Stimulated activated effector memory CD8-positive, alpha-beta T cell treated with anti-CD3 and anti-CD28 coated beads, Interleukin-12 subunit alpha, Interleukin-12 subunit beta, amount 100 ng/mL, for 72 hours (primary cell): Measurements from ENCODE around the gene NPR2.

Source experiments
- ATAC-seq: fragments of 150-1000 bp; cut with Tn5 transposase; 2 replicates; pipeline ENCODE4 v1.10.0; 2021
- DNase-seq, 2 donors: peaks; one replicate each; pipeline ENCODE4 v3.0.0; 2021 to 2022; ENCODE audit warnings: low spot score in 2 of 2
- H3K27ac Mint-ChIP-seq: one replicate; pipeline ENCODE4 v1.8.0; 2022; ENCODE audit warnings: mild to moderate bottlenecking, mixed read lengths
- H3K36me3 Mint-ChIP-seq: one replicate; pipeline ENCODE4 v1.8.0; 2022; ENCODE audit warnings: mild to moderate bottlenecking, mixed read lengths
- H3K4me1 Mint-ChIP-seq: one replicate; pipeline ENCODE4 v1.8.0; 2022; ENCODE audit warnings: mixed read lengths
- H3K4me3 Mint-ChIP-seq: one replicate; pipeline ENCODE4 v1.8.0; 2022; ENCODE audit warnings: mild to moderate bottlenecking, mixed read lengths
- H3K9me3 Mint-ChIP-seq: one replicate; pipeline ENCODE4 v1.8.0; 2022; ENCODE audit warnings: mixed read lengths

Gene NPR2

DNA sequence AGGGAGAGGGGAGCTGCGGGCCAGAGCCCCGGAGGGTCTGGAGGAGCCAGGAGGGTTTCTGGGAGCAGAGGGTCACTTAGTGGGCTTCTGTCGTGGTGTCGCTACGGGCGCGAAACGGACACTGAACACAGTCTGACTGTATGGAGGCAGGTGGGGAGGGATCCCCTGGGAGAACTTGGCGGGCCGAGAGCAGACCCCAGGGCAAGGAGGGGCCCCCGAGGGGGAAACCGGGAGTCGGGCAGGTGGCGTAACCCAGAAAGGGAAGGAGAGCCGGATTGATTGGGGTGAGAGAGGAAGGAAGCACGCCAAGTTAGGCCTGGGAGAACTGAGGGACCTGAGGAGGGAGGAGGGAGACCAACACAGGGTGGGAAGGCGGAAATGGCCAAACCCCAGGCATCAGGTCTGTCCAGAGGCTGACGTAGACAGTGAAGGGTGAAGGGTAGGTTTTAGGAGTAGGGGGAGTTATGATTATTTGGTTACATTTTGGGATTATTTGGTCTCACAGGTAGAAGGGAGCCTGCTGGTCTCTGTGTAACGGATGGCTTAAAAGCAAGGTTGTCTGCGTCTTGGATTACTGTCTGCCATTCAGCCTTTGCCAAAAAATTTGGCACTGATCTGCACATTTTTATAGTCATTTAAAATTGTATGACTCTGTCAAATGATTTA lies 34.0 kb upstream of the NPR2 start:
- H3K4me3 Mint-ChIP-seq, result peak overlapping the region; percentile 94
- H3K4me1 Mint-ChIP-seq, result peaks cover 38% of the 10 kb centered on the region
- H3K9me3 Mint-ChIP-seq, result no peaks in the 10 kb centered on the region
- peak; percentile 51 for ATAC-seq
- DNase-seq, result peak; percentile 20 to 78
- H3K36me3 Mint-ChIP-seq, result peaks cover 31% of the 10 kb centered on the region
- H3K27ac Mint-ChIP-seq, result peak overlapping the region; percentile 98

DNA sequence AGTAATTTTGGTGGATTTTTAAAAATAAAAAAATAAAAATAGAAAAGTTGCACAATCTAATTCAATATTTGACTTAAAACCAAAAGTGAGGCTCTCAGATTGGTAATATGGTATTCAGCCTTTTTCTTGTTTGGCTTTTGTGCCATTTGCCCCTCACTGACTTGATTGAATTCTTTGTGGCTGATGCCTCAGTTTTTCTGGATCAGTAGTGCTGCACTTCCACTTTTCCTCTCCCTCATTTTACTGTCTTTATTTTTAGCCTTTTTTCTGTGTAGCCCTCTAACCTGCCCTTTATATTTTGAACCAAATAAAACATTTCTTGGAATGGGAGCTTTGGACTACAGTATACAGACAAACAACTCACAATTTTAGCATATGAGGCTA lies 33.5 kb upstream of the NPR2 start:
- Mint-ChIP-seq H3K36me3 (peaks cover 26% of the 10 kb centered on the region), H3K4me3 (peak overlapping the region; percentile 94), H3K9me3 (no peaks in the 10 kb centered on the region), H3K4me1 (peaks cover 38% of the 10 kb centered on the region), H3K27ac (peak overlapping the region; percentile 98)
- ATAC-seq (no peak), DNase-seq (no peak)

DNA sequence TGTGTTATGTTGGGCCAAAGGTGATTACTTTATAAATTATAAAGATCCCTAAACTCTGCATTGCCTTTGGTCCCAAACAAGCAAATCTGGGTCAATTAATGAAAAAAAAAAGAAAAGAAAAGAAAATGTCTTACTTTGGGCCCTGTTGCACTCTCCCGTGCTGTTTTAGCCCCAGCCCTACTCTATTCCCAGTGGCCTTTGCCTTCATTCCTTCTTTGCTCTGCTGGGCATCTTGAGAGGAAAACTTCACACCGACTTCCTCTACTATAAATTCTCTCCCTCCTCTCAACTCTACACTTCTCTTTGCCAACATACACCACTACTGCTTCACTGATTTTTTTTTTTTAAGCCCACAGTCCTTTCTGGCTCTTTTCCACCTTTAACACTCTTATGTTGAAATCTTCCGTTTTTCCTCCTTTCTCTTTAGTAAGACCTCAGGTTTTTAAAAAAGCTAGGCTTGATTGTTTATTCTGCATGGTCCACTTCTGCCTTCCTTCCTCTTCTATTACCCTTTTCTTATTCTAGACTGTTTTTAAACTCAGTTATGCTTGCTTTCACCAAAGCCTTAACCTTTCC lies 32.8 kb upstream of the NPR2 start:
- Mint-ChIP-seq H3K9me3 (no peaks in the 10 kb centered on the region), H3K27ac (no peak overlapping the region), H3K36me3 (peaks cover 21% of the 10 kb centered on the region), H3K4me1 (peaks cover 43% of the 10 kb centered on the region), H3K4me3 (peak overlapping the region; percentile 94)
- DNase-seq, result no peak
- no peak for ATAC-seq

DNA sequence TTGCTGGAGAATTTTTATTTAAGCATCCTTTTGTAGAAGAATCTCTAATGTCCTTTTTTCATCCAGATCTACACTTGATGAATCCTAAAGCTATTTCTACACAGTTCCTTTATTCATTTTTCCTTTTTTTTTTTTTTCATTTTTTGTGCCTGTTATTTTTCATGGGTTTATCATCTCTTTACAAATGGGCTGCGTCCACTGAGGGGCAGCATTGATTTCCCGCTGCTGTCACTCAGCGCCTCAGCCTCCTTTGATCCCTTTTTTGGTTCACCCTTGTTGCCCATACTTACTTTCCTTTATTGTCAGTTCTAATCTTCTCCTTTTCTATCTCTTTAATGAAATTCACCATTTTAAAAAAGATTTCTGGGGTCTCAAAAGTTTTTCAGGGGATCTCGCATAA lies 31.6 kb upstream of the NPR2 start:
- Mint-ChIP-seq H3K36me3 (peaks cover 23% of the 10 kb centered on the region), H3K27ac (no peak overlapping the region), H3K4me3 (no peak overlapping the region), H3K9me3 (no peaks in the 10 kb centered on the region), H3K4me1 (peaks cover 43% of the 10 kb centered on the region)
- ATAC-seq (no peak), DNase-seq (no peak)

DNA sequence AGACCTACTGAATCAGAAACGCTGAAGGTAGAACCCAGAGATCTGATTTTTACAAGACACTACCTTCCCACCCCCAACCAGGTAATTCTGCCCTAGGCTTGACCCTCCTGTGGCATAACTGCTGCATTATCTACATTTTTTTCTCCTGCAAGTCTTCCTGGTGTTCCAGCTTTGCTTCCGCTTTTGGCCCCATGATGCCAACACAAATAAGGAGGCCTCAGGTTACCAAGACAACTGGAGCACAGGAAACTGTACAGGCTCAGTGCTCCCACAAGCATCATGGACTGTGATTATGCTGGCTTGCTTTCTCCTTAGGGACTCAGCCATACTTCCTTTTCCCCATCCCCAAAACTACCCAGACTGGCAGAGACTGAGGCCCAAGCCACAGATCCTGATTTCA lies 30.7 kb upstream of the NPR2 start:
- no peak overlapping the region for H3K27ac Mint-ChIP-seq
- no peaks in the 10 kb centered on the region for H3K9me3 Mint-ChIP-seq
- H3K4me1 Mint-ChIP-seq, result peaks cover 43% of the 10 kb centered on the region
- no peak overlapping the region for H3K4me3 Mint-ChIP-seq
- ATAC-seq (no peak), DNase-seq (no peak)
- peaks cover 23% of the 10 kb centered on the region for H3K36me3 Mint-ChIP-seq

DNA sequence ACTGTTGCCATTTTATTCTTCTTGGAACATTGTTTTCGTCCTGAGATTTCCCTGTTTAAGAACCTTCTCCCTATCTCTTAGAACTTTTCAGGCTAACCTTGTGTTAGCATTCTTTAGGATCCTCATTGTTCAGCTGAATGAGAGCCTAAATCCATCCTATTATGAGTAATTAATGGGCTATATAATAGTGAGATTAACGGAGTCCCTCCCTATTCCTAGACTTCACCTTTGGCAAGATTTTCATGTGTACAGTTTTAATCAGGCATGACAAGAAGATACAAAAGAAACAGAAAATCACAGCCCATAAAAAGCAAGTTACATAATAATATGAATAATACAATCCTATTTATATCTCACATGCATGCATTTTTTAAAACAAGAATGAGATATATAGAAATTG lies 28.2 kb upstream of the NPR2 start:
- Mint-ChIP-seq H3K27ac (no peak overlapping the region), H3K36me3 (peaks cover 6% of the 10 kb centered on the region), H3K9me3 (no peaks in the 10 kb centered on the region), H3K4me3 (no peak overlapping the region), H3K4me1 (peaks cover 22% of the 10 kb centered on the region)
- ATAC-seq (no peak), DNase-seq (no peak)

DNA sequence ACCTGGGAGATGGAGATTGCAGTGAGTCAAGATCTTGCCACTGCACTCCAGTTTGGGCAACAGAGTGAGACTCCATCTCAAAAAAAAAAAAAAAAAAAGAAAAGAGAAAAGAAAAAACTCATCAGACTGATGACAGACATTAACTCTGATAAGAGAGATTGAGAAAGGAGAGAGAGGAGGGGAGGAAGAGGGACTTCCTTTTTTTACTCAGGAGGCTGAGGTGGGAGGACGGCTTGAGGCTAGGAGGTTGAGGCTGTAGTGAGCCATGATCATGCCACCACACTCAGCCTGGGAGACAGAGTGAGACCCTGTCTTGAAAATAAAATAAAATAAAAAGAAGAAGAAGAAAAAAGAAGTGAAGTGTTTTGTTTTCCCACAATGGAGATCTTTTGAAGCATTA lies 27.6 kb upstream of the NPR2 start:
- Mint-ChIP-seq H3K27ac (no peak overlapping the region), H3K9me3 (no peaks in the 10 kb centered on the region), H3K4me3 (no peak overlapping the region), H3K36me3 (peaks cover 6% of the 10 kb centered on the region), H3K4me1 (peaks cover 15% of the 10 kb centered on the region)
- DNase-seq (no peak), ATAC-seq (no peak)

DNA sequence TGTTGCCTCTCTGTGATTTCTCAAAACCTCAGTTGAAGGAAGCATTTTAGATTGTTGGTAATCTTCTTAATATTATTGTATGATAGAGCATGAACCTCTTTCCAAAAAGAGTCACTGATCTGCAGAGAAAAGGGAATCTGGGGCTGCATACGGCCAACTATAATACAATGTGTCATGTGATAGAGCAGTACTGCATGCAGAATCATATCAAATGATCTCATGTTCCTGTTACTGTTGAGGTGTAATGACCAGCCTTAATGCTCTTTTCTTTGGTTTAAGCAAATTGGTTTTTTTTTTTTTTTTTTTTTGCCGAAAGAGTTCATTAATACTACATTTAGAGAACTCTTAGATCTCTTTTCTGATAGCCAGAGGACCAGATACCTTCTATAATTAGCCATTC lies 24.4 kb upstream of the NPR2 start:
- peaks cover 4% of the 10 kb centered on the region for H3K4me1 Mint-ChIP-seq
- ATAC-seq (no peak), DNase-seq (no peak)
- H3K9me3 Mint-ChIP-seq, result no peaks in the 10 kb centered on the region
- H3K4me3 Mint-ChIP-seq, result no peak overlapping the region
- no peak overlapping the region for H3K27ac Mint-ChIP-seq
- peaks cover 6% of the 10 kb centered on the region for H3K36me3 Mint-ChIP-seq

DNA sequence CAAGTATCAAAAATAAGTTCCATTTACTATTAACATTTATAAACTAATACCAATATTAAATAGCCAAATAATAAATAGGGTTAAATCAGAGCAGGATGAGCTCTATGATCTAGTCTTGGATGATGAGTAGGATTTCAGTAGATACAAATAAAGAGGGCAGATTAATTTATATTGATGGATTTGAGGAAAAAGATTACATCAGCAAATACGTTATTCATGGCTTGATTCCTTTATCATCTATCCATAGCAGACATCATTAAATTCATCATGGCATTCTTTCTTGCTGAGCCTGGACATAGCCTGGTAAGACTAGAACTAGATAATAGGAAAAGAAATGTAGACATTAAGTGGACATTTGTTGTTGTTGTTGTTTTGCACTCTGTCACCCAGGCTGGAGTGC lies 23.9 kb upstream of the NPR2 start:
- no peak for ATAC-seq
- Mint-ChIP-seq H3K36me3 (peaks cover 6% of the 10 kb centered on the region), H3K4me1 (peaks cover 4% of the 10 kb centered on the region)

DNA sequence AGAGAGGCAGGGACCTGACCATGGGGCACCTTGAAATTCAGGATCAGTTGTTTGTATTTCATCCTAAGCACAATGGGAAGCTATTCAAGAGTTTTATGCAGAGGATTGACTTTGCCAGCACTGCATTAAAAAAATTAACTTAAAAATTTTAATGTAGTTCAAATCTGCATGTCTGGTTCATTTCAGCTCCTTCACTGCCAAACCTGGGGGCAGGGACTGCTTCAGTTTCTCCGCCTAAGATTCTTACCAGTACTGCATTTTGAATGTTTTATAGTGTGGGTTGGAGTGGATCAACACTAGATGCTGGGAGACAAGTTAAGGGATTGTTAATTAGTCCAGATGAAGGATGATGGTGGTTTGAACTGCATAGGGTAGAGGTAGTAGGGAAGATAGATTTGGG lies 21.6 kb upstream of the NPR2 start:
- ATAC-seq, result no peak
- Mint-ChIP-seq H3K36me3 (no peaks in the 10 kb centered on the region), H3K9me3 (no peaks in the 10 kb centered on the region), H3K4me3 (no peak overlapping the region), H3K4me1 (no peaks in the 10 kb centered on the region), H3K27ac (no peak overlapping the region)
- no peak for DNase-seq

More for the DNA sequence above, 23.9 kb upstream of the NPR2 start:
- no peak overlapping the region for H3K4me3 Mint-ChIP-seq
- DNase-seq, result no peak
- no peaks in the 10 kb centered on the region for H3K9me3 Mint-ChIP-seq
- H3K27ac Mint-ChIP-seq, result no peak overlapping the region

DNA sequence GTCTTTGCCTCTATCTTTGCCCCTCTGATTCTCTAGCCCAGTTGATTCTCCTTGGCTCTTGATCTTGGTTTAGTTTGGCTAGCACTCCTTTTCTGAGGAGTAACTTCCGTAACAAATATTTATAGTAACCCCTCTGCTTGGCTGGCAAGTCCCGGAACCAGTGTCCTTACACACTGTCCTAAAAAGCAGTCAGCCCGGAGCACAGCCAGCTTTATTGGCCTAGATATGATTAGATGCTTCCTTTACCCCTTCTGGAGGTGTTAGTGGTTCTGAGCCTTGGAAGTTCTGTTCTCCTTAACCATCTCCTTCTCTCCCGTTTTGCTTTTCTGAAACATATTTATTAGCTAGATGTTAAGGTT lies 20.3 kb upstream of the NPR2 start:
- no peaks in the 10 kb centered on the region for H3K9me3 Mint-ChIP-seq

DNA sequence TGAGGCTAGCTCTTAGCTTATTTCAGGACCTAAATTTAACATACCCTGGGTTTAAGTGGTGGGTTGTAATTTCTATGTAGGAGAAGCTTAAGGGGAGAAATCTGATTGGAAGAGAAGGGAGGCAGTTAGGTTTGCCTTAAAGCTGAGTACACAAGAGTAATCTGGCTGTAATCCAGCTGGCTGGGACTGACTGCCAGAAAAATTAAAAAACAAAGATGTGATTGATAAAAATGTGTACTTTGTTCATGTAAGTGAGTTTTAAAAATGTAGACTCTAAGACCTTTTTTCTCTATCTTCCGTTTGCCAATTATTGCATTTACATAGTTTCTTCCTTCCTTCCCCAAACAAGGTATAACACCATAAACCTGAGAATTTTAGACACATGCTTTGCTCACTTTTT lies 19.9 kb upstream of the NPR2 start:
- Mint-ChIP-seq H3K27ac (no peak overlapping the region), H3K4me1 (peaks cover 6% of the 10 kb centered on the region), H3K36me3 (peaks cover 5% of the 10 kb centered on the region), H3K4me3 (no peak overlapping the region), H3K9me3 (no peaks in the 10 kb centered on the region)
- DNase-seq (no peak), ATAC-seq (no peak)

More for the DNA sequence above, 20.3 kb upstream of the NPR2 start:
- Mint-ChIP-seq H3K4me1 (peaks cover 3% of the 10 kb centered on the region), H3K27ac (no peak overlapping the region), H3K36me3 (peaks cover under 1% of the 10 kb centered on the region), H3K4me3 (no peak overlapping the region)
- DNase-seq (no peak), ATAC-seq (no peak)

DNA sequence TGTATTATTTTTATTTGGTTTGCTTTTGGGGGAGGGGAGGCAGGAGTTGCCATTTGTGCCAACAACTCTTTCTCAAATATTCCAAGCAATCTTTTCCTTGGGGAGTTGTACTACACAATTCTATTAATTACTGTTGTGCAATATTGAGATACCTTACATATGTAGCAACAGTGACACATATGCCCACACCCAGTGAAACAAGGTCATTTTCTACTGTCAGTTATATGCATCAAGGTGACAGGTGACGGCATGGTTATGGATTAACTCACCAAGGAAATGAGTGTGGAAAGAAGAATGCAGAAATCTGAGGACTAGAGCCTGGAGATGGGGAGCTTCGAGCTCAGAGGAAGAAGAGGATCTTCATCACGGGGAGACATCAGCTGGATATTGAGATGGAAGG lies 19.4 kb upstream of the NPR2 start:
- no peak overlapping the region for H3K4me3 Mint-ChIP-seq
- no peak for ATAC-seq

DNA sequence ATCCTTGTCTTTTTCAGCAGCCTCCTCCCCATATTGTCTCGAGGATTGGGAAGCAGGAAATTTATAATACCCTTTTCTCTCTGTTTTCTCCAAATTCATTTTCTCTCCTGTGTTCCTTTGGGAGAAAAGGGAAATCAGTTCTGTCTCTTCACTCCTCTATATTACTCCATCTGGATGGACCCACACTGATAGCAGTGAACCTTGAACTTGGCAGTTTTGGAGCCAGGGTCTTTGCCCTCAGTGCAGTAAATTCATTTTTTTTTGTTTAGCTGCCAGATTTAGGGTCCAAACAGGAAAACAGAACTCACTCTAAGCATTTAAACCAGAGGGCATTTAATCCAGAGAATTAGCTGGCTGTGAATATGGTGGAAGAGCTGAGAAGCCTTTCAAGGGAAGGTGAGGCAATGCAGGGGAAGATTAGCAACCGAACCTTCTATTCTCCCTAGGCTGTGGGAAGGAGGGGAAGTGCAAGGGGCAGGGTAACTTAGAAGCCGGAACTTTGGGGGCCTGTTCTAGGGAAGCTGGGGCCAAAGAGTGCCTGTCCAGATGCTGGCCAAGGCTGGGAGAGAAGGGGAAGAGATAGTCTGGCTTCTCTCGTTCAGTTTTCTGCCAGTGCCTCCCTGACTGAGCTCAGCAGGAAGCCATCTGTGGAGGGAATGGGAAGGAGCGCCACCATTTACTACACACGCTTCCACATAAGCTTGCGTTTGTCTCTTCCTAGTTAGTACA lies 16.3 kb upstream of the NPR2 start:
- ATAC-seq, result no peak
- Mint-ChIP-seq H3K36me3 (peaks cover 16% of the 10 kb centered on the region), H3K27ac (peak overlapping the region; percentile 6), H3K4me3 (no peak overlapping the region), H3K9me3 (no peaks in the 10 kb centered on the region), H3K4me1 (peaks cover 6% of the 10 kb centered on the region)
- no peak for DNase-seq

More for the DNA sequence above, 19.4 kb upstream of the NPR2 start:
- no peak overlapping the region for H3K27ac Mint-ChIP-seq
- no peak for DNase-seq
- peaks cover 9% of the 10 kb centered on the region for H3K36me3 Mint-ChIP-seq
- peaks cover 6% of the 10 kb centered on the region for H3K4me1 Mint-ChIP-seq
- H3K9me3 Mint-ChIP-seq, result no peaks in the 10 kb centered on the region

DNA sequence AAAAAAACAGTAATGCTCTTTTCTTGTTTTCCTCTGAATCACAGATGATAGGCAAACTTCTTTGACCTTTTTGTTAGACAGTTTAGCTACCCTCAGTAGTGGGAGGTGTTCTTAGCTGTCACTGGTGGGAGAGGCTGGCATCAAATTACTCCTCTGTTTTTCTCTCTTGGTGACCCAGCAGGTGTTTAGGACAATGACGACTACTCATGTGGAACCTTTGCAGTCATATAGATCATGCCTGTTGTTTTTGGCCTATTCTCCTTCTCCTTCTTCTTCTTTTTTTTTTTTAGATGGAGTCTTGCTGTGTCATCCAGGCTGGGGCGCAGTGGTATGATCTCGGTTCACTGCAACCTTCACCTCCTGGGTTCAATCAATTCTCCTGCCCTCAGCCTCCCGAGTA lies 15.4 kb upstream of the NPR2 start:
- DNase-seq (no peak), ATAC-seq (no peak)
- Mint-ChIP-seq H3K4me3 (no peak overlapping the region), H3K36me3 (peaks cover 16% of the 10 kb centered on the region), H3K27ac (no peak overlapping the region), H3K9me3 (no peaks in the 10 kb centered on the region), H3K4me1 (peaks cover 6% of the 10 kb centered on the region)

DNA sequence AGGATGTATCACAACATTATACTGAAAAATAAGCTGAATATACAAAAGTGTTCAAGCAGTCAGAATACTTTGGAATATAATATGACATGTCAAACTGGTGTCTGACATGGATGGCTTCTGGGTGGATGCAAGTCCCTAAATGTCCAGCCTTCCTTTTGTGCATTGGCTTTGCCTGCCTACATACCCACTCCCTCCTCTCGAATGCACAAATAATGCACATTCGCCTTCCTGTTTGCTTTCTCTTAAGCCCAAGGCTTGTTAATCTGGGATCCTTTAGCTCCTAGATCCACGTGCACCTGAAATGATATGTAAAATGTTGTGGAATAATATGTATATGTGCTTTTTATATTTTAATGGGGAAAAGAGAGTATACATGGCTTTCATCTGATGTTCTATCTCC lies 12.9 kb upstream of the NPR2 start:
- H3K27ac Mint-ChIP-seq, result no peak overlapping the region
- no peak overlapping the region for H3K4me3 Mint-ChIP-seq
- ATAC-seq, result no peak

More for the DNA sequence above, 12.9 kb upstream of the NPR2 start:
- peaks cover 6% of the 10 kb centered on the region for H3K4me1 Mint-ChIP-seq
- H3K36me3 Mint-ChIP-seq, result peaks cover 34% of the 10 kb centered on the region
- H3K9me3 Mint-ChIP-seq, result no peaks in the 10 kb centered on the region
- no peak for DNase-seq
